Left hindlimb (tissue), 1 donor: ENCODE results near the gene FAM78A.

Source experiments
- DNase-seq: peaks from one replicate; pipeline ENCODE4 v3.0.0-alpha.2; 2018

FAM78A gene

GRCh38 chr9:131276094-131276888, at the start of gene FAM78A:
Gene FAM78A (minus strand): TSS chr9:131276510. CDS start chr9:131276179, 331 bp downstream.
- DNase-seq, result no peak

GRCh38 chr9:131324736-131325679, 48.7 kb upstream of the FAM78A start:
- DNase-seq, result no peak

- DNase-seq, result no peak
Observed at GRCh38 chr9:131323629-131324028, 47.3 kb upstream of the FAM78A start.

- DNase-seq, result peak; percentile 76
Observed at GRCh38 chr9:131320031-131320685, 43.8 kb upstream of the FAM78A start.

- peak; percentile 81 for DNase-seq
Observed at GRCh38 chr9:131319486-131319885, 43.2 kb upstream of the FAM78A start.

GRCh38 chr9:131318231-131319085, 42.1 kb upstream of the FAM78A start:
- no peak for DNase-seq

GRCh38 chr9:131312822-131313770, 36.8 kb upstream of the FAM78A start:
- no peak for DNase-seq

- DNase-seq, result no peak
Observed at GRCh38 chr9:131312246-131312645, 35.9 kb upstream of the FAM78A start.

- DNase-seq, result no peak
Observed at GRCh38 chr9:131310833-131311554, 34.7 kb upstream of the FAM78A start.

GRCh38 chr9:131309530-131310276, 33.4 kb upstream of the FAM78A start:
- DNase-seq, result no peak

- no peak for DNase-seq
Observed at GRCh38 chr9:131308906-131309529, 32.7 kb upstream of the FAM78A start.

GRCh38 chr9:131308452-131308851, 32.1 kb upstream of the FAM78A start:
- DNase-seq, result no peak

GRCh38 chr9:131307974-131308373, 31.7 kb upstream of the FAM78A start:
- no peak for DNase-seq

GRCh38 chr9:131306397-131307004, 30.2 kb upstream of the FAM78A start:
- no peak for DNase-seq

GRCh38 chr9:131304676-131305355, 28.5 kb upstream of the FAM78A start:
- no peak for DNase-seq

GRCh38 chr9:131303381-131304321, 27.3 kb upstream of the FAM78A start:
- DNase-seq, result no peak
